Coronary artery (tissue), 2 donors: Measurements from ENCODE around the gene SMARCB1.

Experiments used
- DNase-seq: peaks from one replicate; pipeline ENCODE4 v3.0.0-alpha.2; 2017; ENCODE audit warnings: low spot score
- H3K27ac ChIP-seq, 2 donors: fragments of 200-600 bp; sonication (generic); one replicate each; pipeline ENCODE4 v1.5.1; 2016 to 2019
- H3K4me3 ChIP-seq: fragments of 200-600 bp; sonication (generic); 2 replicates; pipeline ENCODE4 v1.5.1; 2016; ENCODE audit warnings: mild to moderate bottlenecking, moderate library complexity
- CTCF ChIP-seq: fragments of 200-600 bp; sonication (generic); IDR thresholded peaks from one replicate; pipeline ENCODE4 v1.5.1; 2019; ENCODE audit warnings: antibody characterized with exemption

The SMARCB1 gene

GRCh38 chr22:23786261-23786710 lies 480 bp upstream of the SMARCB1 start:
- no peak for TF ChIP-seq CTCF
- DNase-seq: no peak
- H3K4me3 ChIP-seq: peak overlapping the region; percentile 96
- H3K27ac ChIP-seq: peak overlapping the region; percentile 98 to 100

GRCh38 chr22:23787600-23787896 lies 782 bp downstream of the SMARCB1 start:
- TF ChIP-seq CTCF: no peak
- Histone ChIP-seq H3K27ac (peak overlapping the region; percentile 98 to 100), H3K4me3 (peak overlapping the region; percentile 96)
- DNase-seq: no peak

GRCh38 chr22:23787910-23788309 lies 1.1 kb downstream of the SMARCB1 start:
- TF ChIP-seq CTCF: no peak
- Histone ChIP-seq H3K4me3 (peak overlapping the region; percentile 96), H3K27ac (peak overlapping the region in 1 of 2 donors; percentile 100)
- peak; percentile 68 for DNase-seq

- Histone ChIP-seq H3K27ac (no peak overlapping the region), H3K4me3 (no peak overlapping the region)
- no peak for TF ChIP-seq CTCF
- peak; percentile 41 for DNase-seq
Observed at GRCh38 chr22:23789121-23789520, 2.4 kb downstream of the SMARCB1 start.

- peak; percentile 55 for DNase-seq
- Histone ChIP-seq H3K4me3 (no peak overlapping the region), H3K27ac (no peak overlapping the region)
- TF ChIP-seq CTCF: no peak
Observed at GRCh38 chr22:23789638-23790037, 2.9 kb downstream of the SMARCB1 start.

GRCh38 chr22:23790819-23791737 lies 4.3 kb downstream of the SMARCB1 start:
- TF ChIP-seq CTCF: no peak
- DNase-seq: peak; percentile 60
- H3K27ac ChIP-seq: no peak overlapping the region
- no peak overlapping the region for H3K4me3 ChIP-seq
